SK-N-SH (cell line): Measurements from ENCODE around the gene ARL2BP. TPM values are rescaled to one million over a fixed set of nuclear protein-coding genes. Genes with fewer than 3 reads are reported as not detected.
"Not testable (repeated sequence)": the region's sequence is repeated elsewhere in the genome, so short reads cannot be mapped to it uniquely, and the experiment has no call there.

ENCODE experiments used
- CTCF ChIA-PET: fragments of 300-600, 350-600 bp; formaldehyde crosslinking; extraction: SDS; loops from one replicate; lab custom pipeline; 2021; lab: Yijun Ruan, JAX
- POLR2A ChIA-PET: fragments of 350-600 bp; sonication (Branson Sonifier 250); formaldehyde crosslinking; extraction: SDS; loops from one replicate; lab custom pipeline; 2020; ENCODE audit warnings: antibody characterized with exemption, inconsistent platforms; lab: Yijun Ruan, JAX
- DNase-seq: peaks from one replicate; pipeline ENCODE4 v3.0.0; 2012
- H2AFZ ChIP-seq: fragments of 200-600 bp; sonication (generic); 2 replicates; pipeline ENCODE4 v1.8.1; 2016; ENCODE audit warnings: antibody characterized with exemption, mild to moderate bottlenecking, low read depth
- H3F3A ChIP-seq: fragments of 200-600 bp; sonication (generic); replicated peaks from 2 replicates; pipeline ENCODE3; 2016; ENCODE audit warnings: antibody characterized with exemption, mild to moderate bottlenecking; ENCODE audit not compliant: insufficient read depth
- H3K27ac ChIP-seq, 2 experiments: fragments of 200-500 bp in 1 of 2; fragments of 200-600 bp in 1 of 2; sonication (Bioruptor generic) in 1 of 2; sonication (generic), shearing (Covaris generic) in 1 of 2; 2 replicates each; pipeline versions ENCODE4 v1.5.1 to v1.6.1; 2014 to 2016; ENCODE audit warnings: low read depth in 2 of 2, inconsistent platforms in 1 of 2, low read length in 1 of 2, mild to moderate bottlenecking in 1 of 2, mixed read lengths in 1 of 2
- H3K27me3 ChIP-seq: fragments of 200-600 bp; sonication (generic), shearing (Covaris generic); 2 replicates; pipeline ENCODE4 v1.6.1; 2016; ENCODE audit warnings: mixed run types; ENCODE audit not compliant: insufficient read depth
- H3K36me3 ChIP-seq, 2 experiments: fragments of 200-500 bp in 1 of 2; fragments of 200-600 bp in 1 of 2; sonication (Bioruptor generic) in 1 of 2; sonication (generic) in 1 of 2; replicated peaks in 1 of 2; 2 replicates each; pipeline versions ENCODE3 to v1.5.1; 2014 to 2016; ENCODE audit warnings: low read length in 1 of 2, mild to moderate bottlenecking in 1 of 2; ENCODE audit not compliant: insufficient read depth in 2 of 2, control insufficient read depth in 1 of 2
- H3K4me1 ChIP-seq, 2 experiments: fragments of 200-500 bp in 1 of 2; fragments of 200-600 bp in 1 of 2; sonication (Bioruptor generic) in 1 of 2; sonication (generic), shearing (Covaris generic) in 1 of 2; 2 replicates each; pipeline versions ENCODE4 v1.5.1 to v1.6.1; 2014 to 2016; ENCODE audit warnings: low read depth in 1 of 2, low read length in 1 of 2, mixed run types in 1 of 2; ENCODE audit not compliant: insufficient read depth in 2 of 2, control insufficient read depth in 1 of 2
- H3K4me2 ChIP-seq: fragments of 200-600 bp; sonication (generic), shearing (Covaris generic); 2 replicates; pipeline ENCODE4 v1.6.1; 2017; ENCODE audit warnings: mixed run types
- H3K4me3 ChIP-seq, 2 experiments: fragments of 200-500 bp in 1 of 2; fragments of 200-600 bp in 1 of 2; sonication (Bioruptor generic) in 1 of 2; sonication (generic), shearing (Covaris generic) in 1 of 2; 2 replicates each; pipeline versions ENCODE4 v1.5.1 to v1.8.1; 2014 to 2016; ENCODE audit warnings: low read depth in 2 of 2, inconsistent platforms in 1 of 2, low read length in 1 of 2, mild to moderate bottlenecking in 1 of 2, mixed read lengths in 1 of 2, moderate library complexity in 1 of 2
- H3K79me2 ChIP-seq: fragments of 200-600 bp; sonication (generic); 2 replicates; pipeline ENCODE4 v1.8.1; 2017; ENCODE audit warnings: mild to moderate bottlenecking; ENCODE audit not compliant: insufficient read depth
- H3K9ac ChIP-seq: fragments of 200-600 bp; sonication (generic); 2 replicates; pipeline ENCODE4 v1.6.1; 2017; ENCODE audit warnings: mixed run types
- H3K9me2 ChIP-seq: fragments of 200-600 bp; sonication (generic); 2 replicates; pipeline ENCODE4 v1.6.1; 2017; ENCODE audit warnings: mixed run types
- H3K9me3 ChIP-seq: fragments of 200-600 bp; sonication (generic); 2 replicates; pipeline ENCODE4 v1.6.1; 2017; ENCODE audit warnings: mixed run types, mild to moderate bottlenecking, moderate library complexity
- H4K20me1 ChIP-seq: fragments of 200-600 bp; sonication (generic); 2 replicates; pipeline ENCODE4 v1.6.1; 2017; ENCODE audit warnings: mild to moderate bottlenecking, mixed run types; ENCODE audit not compliant: insufficient read depth
- ELF1 ChIP-seq: IDR thresholded peaks from 2 replicates; pipeline ENCODE4 v1.4.0; 2012
- EZH2phosphoT487 ChIP-seq: fragments of 200-600 bp; sonication (generic); IDR thresholded peaks from 2 replicates; pipeline ENCODE4 v1.6.1; 2017; ENCODE audit warnings: low read depth, mixed run types, mild to moderate bottlenecking, antibody characterized with exemption, moderate library complexity, borderline replicate concordance
- FOXM1 ChIP-seq: IDR thresholded peaks from 2 replicates; pipeline ENCODE4 v1.4.0; 2012; ENCODE audit warnings: low read depth, mild to moderate bottlenecking
- MEF2A ChIP-seq: IDR thresholded peaks from 2 replicates; pipeline ENCODE4 v1.4.0; 2012; ENCODE audit warnings: low read depth, borderline replicate concordance
- MXI1 ChIP-seq: IDR thresholded peaks from 2 replicates; pipeline ENCODE4 v1.6.1; 2012; ENCODE audit warnings: mild to moderate bottlenecking, low read depth, low read length, improper control_type of control experiment
- NFIC ChIP-seq: IDR thresholded peaks from 2 replicates; pipeline ENCODE4 v1.4.0; 2012; ENCODE audit warnings: borderline replicate concordance
- RAD21 ChIP-seq: IDR thresholded peaks from 2 replicates; pipeline ENCODE4 v1.6.1; 2012; ENCODE audit warnings: mild to moderate bottlenecking, low read length
- RCOR1 ChIP-seq: fragments of 150-350 bp; IDR thresholded peaks from 2 replicates; pipeline ENCODE4 v1.6.1; 2017; ENCODE audit warnings: antibody characterized with exemption, low read length
- RFX5 ChIP-seq: IDR thresholded peaks from 2 replicates; pipeline ENCODE4 v1.6.1; 2012; ENCODE audit warnings: mild to moderate bottlenecking, improper control_type of control experiment, low read length
- RXRA ChIP-seq: IDR thresholded peaks from 2 replicates; pipeline ENCODE4 v1.4.0; 2012; ENCODE audit warnings: low read depth, mild to moderate bottlenecking, borderline replicate concordance
- SMC3 ChIP-seq: IDR thresholded peaks from 2 replicates; pipeline ENCODE4 v1.6.1; 2012; ENCODE audit warnings: low read depth, low read length, improper control_type of control experiment
- TCF12 ChIP-seq: IDR thresholded peaks from 2 replicates; pipeline ENCODE4 v1.4.0; 2012
- TEAD4 ChIP-seq: IDR thresholded peaks from 2 replicates; pipeline ENCODE4 v1.4.0; 2012; ENCODE audit warnings: mild to moderate bottlenecking, borderline replicate concordance; ENCODE audit not compliant: insufficient read depth
- USF1 ChIP-seq: IDR thresholded peaks from 2 replicates; pipeline ENCODE4 v1.4.0; 2012; ENCODE audit warnings: low read depth, borderline replicate concordance
- YY1 ChIP-seq: IDR thresholded peaks from 2 replicates; pipeline ENCODE4 v1.4.0; 2012; ENCODE audit warnings: low read depth, mild to moderate bottlenecking
- WGBS: methylation state at CpG from one replicate; pipeline ENCODE4 v1.1.6; 2017; ENCODE audit warnings: low lambda C conversion rate; 5-methylcytosine and 5-hydroxymethylcytosine counted together
- polyA plus RNA-seq, 3 experiments: library from polyadenylated mRNA; depleted of rRNA; stranded (reverse); fragments of >200 nt; gene quantifications; 2 replicates each; pipeline ENCODE4 v1.2.3, GENCODE V29; 2012
- TF ChIP-seq, protein P1 (sequence below): IDR thresholded peaks from 2 replicates; pipeline ENCODE4 v1.4.0; 2012; ENCODE audit warnings: low read depth

ARL2BP gene
- polyA plus RNA-seq, 1 of the 3 experiments (the other 2 are of a cell fraction), result 61.8 TPM

- H3K4me3 ChIP-seq, H3K27ac ChIP-seq, H3K4me1 ChIP-seq, H3K9ac ChIP-seq, H3F3A ChIP-seq, H4K20me1 ChIP-seq, CTCF ChIA-PET, DNase-seq, H3K27me3 ChIP-seq, H3K9me3 ChIP-seq, H3K79me2 ChIP-seq, H2AFZ ChIP-seq, H3K4me2 ChIP-seq, POLR2A ChIA-PET, H3K9me2 ChIP-seq, H3K36me3 ChIP-seq: not testable (repeated sequence)
- 90% methylated on average over 2 of the region's 5 CpGs for WGBS
Observed at GRCh38 chr16:57275946-57276345, 30.9 kb downstream of the ARL2BP start.

DNA sequence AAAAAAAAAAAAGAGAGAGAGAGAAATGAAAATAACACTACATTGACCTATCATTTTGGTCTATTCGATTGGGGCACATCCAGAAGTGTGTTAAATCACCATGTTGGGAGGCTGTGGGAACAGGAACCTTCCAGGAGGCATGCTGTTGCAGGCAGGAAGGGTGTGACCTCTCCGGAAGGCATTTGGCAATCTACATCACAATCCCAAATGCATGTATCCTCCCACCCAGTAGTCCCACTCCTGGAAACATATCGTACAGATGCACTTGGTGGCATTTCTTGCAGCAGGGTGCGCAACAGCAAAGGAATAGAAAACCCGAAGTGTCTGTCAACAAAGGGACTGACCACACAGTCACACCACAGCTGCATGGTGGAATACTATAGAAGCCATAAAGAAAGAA, 31.5 kb downstream of the ARL2BP start:
- no peak overlapping the region for H3K4me3 ChIP-seq
- POLR2A ChIA-PET, result no interaction called here
- TF ChIP-seq NFIC, result no peak
- no peaks in the 10 kb centered on the region for H3K36me3 ChIP-seq
- DNase-seq, result no peak
- H3K9ac ChIP-seq, result no peak overlapping the region
- CTCF ChIA-PET, result no interaction called here
- no peak overlapping the region for H2AFZ ChIP-seq
- H3F3A ChIP-seq, result peaks cover 4% of the 10 kb centered on the region
- no peak overlapping the region for H3K27ac ChIP-seq
- 91% methylated on average over 5 of the region's 5 CpGs for WGBS
- no peaks in the 10 kb centered on the region for H4K20me1 ChIP-seq
- no peaks in the 10 kb centered on the region for H3K79me2 ChIP-seq
- no peak overlapping the region for H3K4me2 ChIP-seq
- peaks cover 4 to 6% of the 10 kb centered on the region in 2 experiments; a peak in 2 of 4 replicates for H3K4me1 ChIP-seq
- H3K27me3 ChIP-seq, result no peaks in the 10 kb centered on the region
- no peaks in the 10 kb centered on the region for H3K9me2 ChIP-seq
- no peaks in the 10 kb centered on the region for H3K9me3 ChIP-seq

- H3K36me3 ChIP-seq, result no peaks in the 10 kb centered on the region
- no peaks in the 10 kb centered on the region for H3K27me3 ChIP-seq
- no peaks in the 10 kb centered on the region for H3K9me2 ChIP-seq
- 0 out of 2 replicates have a peak overlapping the region, but pooled peaks have one; percentile 15 for H3K4me2 ChIP-seq
- ChIA-PET POLR2A (no interaction called here), CTCF (interaction anchor here (0.8 to 1.2 kb wide), 2 partner anchors 15 to 140 kb away, joined by 3 read pairs; no protein-coding TSS in a partner anchor)
- peaks cover 4 to 6% of the 10 kb centered on the region in 2 experiments; a peak in 2 of 4 replicates for H3K4me1 ChIP-seq
- H3K27ac ChIP-seq, result no peak overlapping the region
- no peak for DNase-seq
- H4K20me1 ChIP-seq, result no peaks in the 10 kb centered on the region
- no peaks in the 10 kb centered on the region for H3K9me3 ChIP-seq
- TF ChIP-seq ELF1, result no peak
- TF ChIP-seq TCF12, result peak; percentile 60; the same call in 1 of the 2 replicates
- peak; percentile 60; the same call in 1 of the 2 replicates for TF ChIP-seq NFIC
- TF ChIP-seq, protein P1, sequence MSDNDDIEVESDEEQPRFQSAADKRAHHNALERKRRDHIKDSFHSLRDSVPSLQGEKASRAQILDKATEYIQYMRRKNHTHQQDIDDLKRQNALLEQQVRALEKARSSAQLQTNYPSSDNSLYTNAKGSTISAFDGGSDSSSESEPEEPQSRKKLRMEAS, result 0 out of 2 replicates have a peak, but pooled peaks have one; percentile 44
- no peak overlapping the region for H3K9ac ChIP-seq
- H3F3A ChIP-seq, result peaks cover 4% of the 10 kb centered on the region
- no peak overlapping the region for H2AFZ ChIP-seq
- H3K4me3 ChIP-seq, result no peak overlapping the region
- no peaks in the 10 kb centered on the region for H3K79me2 ChIP-seq
- 77% methylated on average over 1 of the region's 1 CpG for WGBS
Observed at GRCh38 chr16:57277586-57277985, 32.5 kb downstream of the ARL2BP start.

GRCh38 chr16:57278494-57278893, 33.4 kb downstream of the ARL2BP start:
- DNase-seq, result no peak
- no peak overlapping the region for H3K9ac ChIP-seq
- no peaks in the 10 kb centered on the region for H3K36me3 ChIP-seq
- no peak overlapping the region for H3K27ac ChIP-seq
- WGBS, result 94% methylated on average over 4 of the region's 4 CpGs
- ChIA-PET CTCF (interaction anchor here (1.2 kb wide), 1 partner anchor 14 kb away, joined by 3 read pairs; no protein-coding TSS in a partner anchor), POLR2A (no interaction called here)
- no peaks in the 10 kb centered on the region for H3K79me2 ChIP-seq
- H4K20me1 ChIP-seq, result no peaks in the 10 kb centered on the region
- peaks cover 2 to 4% of the 10 kb centered on the region in 2 experiments; a peak in 2 of 4 replicates for H3K4me1 ChIP-seq
- H3F3A ChIP-seq, result peaks cover 4% of the 10 kb centered on the region
- H3K27me3 ChIP-seq, result no peaks in the 10 kb centered on the region
- no peak overlapping the region for H2AFZ ChIP-seq
- no peak overlapping the region for H3K4me2 ChIP-seq
- no peaks in the 10 kb centered on the region for H3K9me3 ChIP-seq
- no peak overlapping the region for H3K4me3 ChIP-seq
- H3K9me2 ChIP-seq, result no peaks in the 10 kb centered on the region
- TF ChIP-seq EZH2phosphoT487 (no peak), RXRA (no peak), TEAD4 (no peak), RAD21 (no peak), MXI1 (no peak), YY1 (no peak), SMC3 (no peak), RCOR1 (no peak), USF1 (no peak), MEF2A (no peak), RFX5 (no peak), FOXM1 (no peak)
